ENCODE results near the gene USH2A.

DNA sequence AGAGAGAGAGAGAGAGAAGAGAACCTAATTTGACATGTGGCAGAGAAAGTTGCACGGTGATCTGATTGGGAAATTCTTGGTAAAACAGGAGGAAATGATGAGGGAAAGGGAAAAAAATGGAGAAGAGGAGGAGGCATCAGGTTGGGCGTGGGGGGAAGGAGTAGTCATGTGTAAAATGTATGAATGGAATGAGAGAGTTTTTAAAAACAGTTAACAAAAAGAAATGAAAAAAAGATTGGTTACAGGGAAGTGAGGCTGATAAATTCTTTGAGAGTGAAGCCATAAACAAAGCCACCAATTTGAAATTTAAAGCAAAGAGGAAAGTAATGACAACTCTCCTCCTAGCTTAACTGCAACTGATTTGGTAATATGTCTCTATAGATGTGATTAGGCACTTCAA, 409.2 kb downstream of the USH2A start:
- TF ChIP-seq, protein P1, sequence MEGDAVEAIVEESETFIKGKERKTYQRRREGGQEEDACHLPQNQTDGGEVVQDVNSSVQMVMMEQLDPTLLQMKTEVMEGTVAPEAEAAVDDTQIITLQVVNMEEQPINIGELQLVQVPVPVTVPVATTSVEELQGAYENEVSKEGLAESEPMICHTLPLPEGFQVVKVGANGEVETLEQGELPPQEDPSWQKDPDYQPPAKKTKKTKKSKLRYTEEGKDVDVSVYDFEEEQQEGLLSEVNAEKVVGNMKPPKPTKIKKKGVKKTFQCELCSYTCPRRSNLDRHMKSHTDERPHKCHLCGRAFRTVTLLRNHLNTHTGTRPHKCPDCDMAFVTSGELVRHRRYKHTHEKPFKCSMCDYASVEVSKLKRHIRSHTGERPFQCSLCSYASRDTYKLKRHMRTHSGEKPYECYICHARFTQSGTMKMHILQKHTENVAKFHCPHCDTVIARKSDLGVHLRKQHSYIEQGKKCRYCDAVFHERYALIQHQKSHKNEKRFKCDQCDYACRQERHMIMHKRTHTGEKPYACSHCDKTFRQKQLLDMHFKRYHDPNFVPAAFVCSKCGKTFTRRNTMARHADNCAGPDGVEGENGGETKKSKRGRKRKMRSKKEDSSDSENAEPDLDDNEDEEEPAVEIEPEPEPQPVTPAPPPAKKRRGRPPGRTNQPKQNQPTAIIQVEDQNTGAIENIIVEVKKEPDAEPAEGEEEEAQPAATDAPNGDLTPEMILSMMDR (IDR thresholded peaks at IDR 0.05): no peak
- TF ChIP-seq POLR2A (IDR thresholded peaks at IDR 0.05; ENCODE audit: low read depth): no peak
